Heart left ventricle (tissue), 16 donors: ENCODE measurements around the gene FAM20C. TPM values are rescaled to one million over a fixed set of nuclear protein-coding genes. Genes with fewer than 3 reads are reported as not detected.
A peak's percentile ranks its signal among the peaks of the same experiment; 100 is the strongest.

Experiments used
- ATAC-seq, 4 donors: fragments of 200-7000 bp; cut with Tn5 transposase; one replicate each; pipeline ENCODE4 v1.9.1; 2020 to 2022; ENCODE audit warnings: moderate library complexity in 4 of 4, mild to moderate bottlenecking in 3 of 4, moderate number of reproducible peaks in 1 of 4
- DNase-seq, 5 donors: peaks; one replicate each; pipeline ENCODE4 v3.0.0-alpha.2; 2020
- H3K27ac ChIP-seq, 12 donors: fragments of 200-600 bp; sonication (generic) in 4 of 12; one replicate each; pipeline versions ENCODE4 v1.5.0 to v1.8.0; 2016 to 2022; ENCODE audit warnings: mild to moderate bottlenecking in 2 of 12
- H3K27me3 ChIP-seq, 9 donors: fragments of 200-600 bp; sonication (generic) in 2 of 9; one replicate each; pipeline versions ENCODE4 v1.5.1 to v1.8.0; 2016 to 2022; ENCODE audit warnings: mild to moderate bottlenecking in 3 of 9
- H3K36me3 ChIP-seq, 9 donors: fragments of 200-600 bp; sonication (generic) in 2 of 9; one replicate each; pipeline versions ENCODE4 v1.5.0 to v1.8.0; 2018 to 2022; ENCODE audit warnings: mild to moderate bottlenecking in 2 of 9
- H3K4me1 ChIP-seq, 12 donors: fragments of 200-600 bp; sonication (generic) in 4 of 12; one replicate each; pipeline versions ENCODE4 v1.5.0 to v1.8.0; 2016 to 2022; ENCODE audit warnings: mild to moderate bottlenecking in 3 of 12
- H3K4me3 ChIP-seq, 12 donors: fragments of 200-600 bp; sonication (generic) in 4 of 12; one replicate each; pipeline versions ENCODE4 v1.5.0 to v1.8.0; 2017 to 2022; ENCODE audit warnings: mild to moderate bottlenecking in 9 of 12, moderate library complexity in 4 of 12
- H3K9me3 ChIP-seq, 12 donors: fragments of 200-600 bp; sonication (generic) in 4 of 12; one replicate each; pipeline versions ENCODE4 v1.5.0 to v1.8.0; 2016 to 2022; ENCODE audit warnings: mild to moderate bottlenecking in 1 of 12
- CTCF ChIP-seq, 12 donors: fragments of 200-600 bp; sonication (generic) in 4 of 12; IDR thresholded peaks; one replicate each; pipeline versions ENCODE4 v1.5.0 to v1.8.0; 2018 to 2022; ENCODE audit warnings: antibody characterized with exemption in 12 of 12, mild to moderate bottlenecking in 5 of 12
- POLR2A ChIP-seq, 2 donors: fragments of 450-650 bp; IDR thresholded peaks; one replicate each; pipeline ENCODE4 v1.6.1; 2017; ENCODE audit warnings: antibody characterized with exemption in 2 of 2, mild to moderate bottlenecking in 2 of 2, moderate library complexity in 2 of 2
- WGBS, 4 donors: extraction: QIAGEN DNeasy Blood & Tissue Kit in 2 of 4; methylation state at CpG; one replicate each; pipeline versions ENCODE4 v1.1.5 to v1.1.7; 2013 to 2018; 5-methylcytosine and 5-hydroxymethylcytosine counted together
- intact Hi-C, 10 donors: fragments of 100-400 bp; cut with DNase I; formaldehyde crosslinking; loops; one replicate each; pipeline versions ENCODE4 v1.11.1 to v1.14.2; 2022
- polyA plus RNA-seq, 2 donors: library from polyadenylated mRNA; stranded (reverse); fragments of 200-250 nt; gene quantifications; one replicate each; pipeline ENCODE4 v1.2.3, GENCODE V29; 2013
- total RNA-seq, 9 donors: library from RNA; depleted of rRNA in 2 of 9; stranded (reverse); fragments of >200 nt in 2 of 9; fragmentation: NEBNext Ultra II Directional in 3 of 9; extraction: Animal tissue kit (Norgen Biotek cat#: 25700) in 3 of 9; gene quantifications; one replicate each; pipeline versions ENCODE4 v1.1.0 to v1.2.4, GENCODE V29; 2016 to 2023
- donor health status: ischemic (EF 13 %, LVEDD 7.1; RV severe dilation, severe dysfunction).
- donor health status: healthy with polysubstance abuse.
- donor health status: DM: no; HTN: yes; CAD: no.
- donor health status: DM: no; HTN: no; CAD: no.
- donor health status: ischemic (EF 25% LVEDD 6.9; RV normal size, moderate dysfunction).
- donor health status: ischemic (EF 25% LVEDD 5.7; RV mildly dilated, moderate dysfunction).
- donor health status: healthy.
- donor health status: DM: yes; HTN: yes; CAD: no.
- donor health status: ischemic (EF 35%, LVEDD 5.7; RV mildly dilated, moderate dysfunction).
- donor health status: nonischemic (EF 11% LVEDD 7.7; RV severe dilation, severe dysfunction).
- donor health status: DM: yes; HTN: yes; CAD: no.
- donor health status: PGD.
- donor health status: ischemic (EF 29% LVEDD 5.4; RV normal size, mild dysfunction).
- donor health status: nonischemic (EF 23%, LVEDD 6.1; RV moderate dilation, normal function).

Gene FAM20C
- total and polyA plus RNA-seq, 11 donors = 11.1 to 52.0 (median 21.0) TPM

- ATAC-seq (no peak), DNase-seq (peak in 1 of 5 donors; percentile 5)
- intact Hi-C loops = no loop called here
- H3K9me3 ChIP-seq = no peaks in the 10 kb centered on the region
- no peak overlapping the region for H3K4me3 ChIP-seq
- no peaks in the 10 kb centered on the region for H3K4me1 ChIP-seq
- 82 to 86% (median 85%) methylated on average over 13 of the region's 13 CpGs for WGBS, 4 donors
- no peak overlapping the region for H3K27ac ChIP-seq
- H3K36me3 ChIP-seq = no peaks in the 10 kb centered on the region
- no peak for TF ChIP-seq CTCF (IDR thresholded peaks at IDR 0.05)
- peaks cover 0 to 26% (median 16%) of the 10 kb centered on the region in 9 donors for H3K27me3 ChIP-seq
Observed at GRCh38 chr7:298743-299142, 106.4 kb downstream of the FAM20C start.

- no peak for ATAC-seq
- no peaks in the 10 kb centered on the region for H3K9me3 ChIP-seq
Observed at GRCh38 chr7:299169-299568, 106.8 kb downstream of the FAM20C start.

GRCh38 chr7:299628-300027 lies 107.3 kb downstream of the FAM20C start:
- Histone ChIP-seq H3K4me3 (no peak overlapping the region), H3K27ac (no peak overlapping the region), H3K9me3 (no peaks in the 10 kb centered on the region), H3K4me1 (no peaks in the 10 kb centered on the region), H3K36me3 (no peaks in the 10 kb centered on the region), H3K27me3 (peaks cover 0 to 18% (median 13%) of the 10 kb centered on the region in 9 donors)
- DNase-seq = peak in 2 of 5 donors; percentile 15 to 37
- TF ChIP-seq CTCF (IDR thresholded peaks at IDR 0.05) (no peak), POLR2A (IDR thresholded peaks at IDR 0.05) (no peak)
- 88 to 92% (median 91%) methylated on average over 15 to 16 of the region's 16 CpGs for WGBS, 4 donors
- ATAC-seq = no peak
- intact Hi-C loops = no loop called here

More at GRCh38 chr7:299169-299568, 106.8 kb downstream of the FAM20C start:
- H3K4me3 ChIP-seq = no peak overlapping the region
- no peaks in the 10 kb centered on the region for H3K4me1 ChIP-seq
- peak in 2 of 5 donors; percentile 11 to 29 for DNase-seq
- TF ChIP-seq POLR2A (IDR thresholded peaks at IDR 0.05) (no peak), CTCF (IDR thresholded peaks at IDR 0.05) (no peak)
- WGBS, 4 donors = 91 to 92% (median 91%) methylated on average over 14 to 15 of the region's 15 CpGs
- no peaks in the 10 kb centered on the region for H3K36me3 ChIP-seq
- H3K27ac ChIP-seq = no peak overlapping the region
- H3K27me3 ChIP-seq = peaks cover 0 to 22% (median 14%) of the 10 kb centered on the region in 9 donors
- intact Hi-C loops = no loop called here

GRCh38 chr7:300048-300447 lies 107.7 kb downstream of the FAM20C start:
- H3K27me3 ChIP-seq = peaks cover 0 to 13% (median 9%) of the 10 kb centered on the region in 9 donors
- TF ChIP-seq POLR2A (IDR thresholded peaks at IDR 0.05) = no peak
- TF ChIP-seq CTCF (IDR thresholded peaks at IDR 0.05) = no peak
- 82 to 85% (median 83%) methylated on average over 10 of the region's 10 CpGs for WGBS, 4 donors
- no peaks in the 10 kb centered on the region for H3K9me3 ChIP-seq
- DNase-seq = peak in 2 of 5 donors; percentile 14 to 28
- intact Hi-C loops = no loop called here
- no peak for ATAC-seq
- H3K27ac ChIP-seq = no peak overlapping the region
- H3K4me1 ChIP-seq = no peaks in the 10 kb centered on the region
- H3K4me3 ChIP-seq = no peak overlapping the region
- H3K36me3 ChIP-seq = no peaks in the 10 kb centered on the region
